HG03354 (cell line): Measurements from ENCODE around the gene UQCRH.
"Not testable (repeated sequence)": the region's sequence is repeated elsewhere in the genome, so short reads cannot be mapped to it uniquely, and the experiment has no call there.

Experiments used
- ATAC-seq: cut with Tn5 transposase; IDR thresholded peaks from one replicate; pipeline ENCODE4 v1.9.1; 2021; ENCODE audit warnings: mild to moderate bottlenecking; ENCODE audit not compliant: unreplicated experiment, poor library complexity, severe bottlenecking

Gene UQCRH

GRCh38 chr1:46330381-46330780 is 26.9 kb downstream of the UQCRH start:
- ATAC-seq, result not testable (repeated sequence)

GRCh38 chr1:46331786-46332540 is 28.5 kb downstream of the UQCRH start:
- peak; percentile 47 for ATAC-seq

- peak; percentile 52 for ATAC-seq
These were observed 30.0 kb downstream of the UQCRH start for GRCh38 chr1:46333300-46334029.

GRCh38 chr1:46334030-46334384 is 30.5 kb downstream of the UQCRH start:
- ATAC-seq, result no peak

DNA sequence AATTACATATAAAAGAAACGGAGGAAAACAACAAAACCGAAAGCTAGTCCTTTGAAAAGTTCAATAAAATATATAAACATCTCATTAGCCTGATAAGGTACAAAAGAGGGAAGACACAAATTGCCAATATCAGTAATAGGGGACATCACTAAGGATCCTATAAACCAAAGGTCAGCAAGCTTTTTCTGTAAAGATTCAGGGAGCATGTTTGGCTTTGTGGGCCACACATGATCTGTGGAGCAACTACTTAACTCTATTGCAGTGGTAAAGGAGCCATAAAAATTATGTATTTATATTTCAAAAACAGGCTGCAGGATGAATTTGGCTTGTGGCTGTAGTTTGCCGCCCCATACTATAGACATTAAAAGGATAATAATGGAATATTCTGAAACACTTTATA is 31.6 kb downstream of the UQCRH start:
- ATAC-seq, result no peak

DNA sequence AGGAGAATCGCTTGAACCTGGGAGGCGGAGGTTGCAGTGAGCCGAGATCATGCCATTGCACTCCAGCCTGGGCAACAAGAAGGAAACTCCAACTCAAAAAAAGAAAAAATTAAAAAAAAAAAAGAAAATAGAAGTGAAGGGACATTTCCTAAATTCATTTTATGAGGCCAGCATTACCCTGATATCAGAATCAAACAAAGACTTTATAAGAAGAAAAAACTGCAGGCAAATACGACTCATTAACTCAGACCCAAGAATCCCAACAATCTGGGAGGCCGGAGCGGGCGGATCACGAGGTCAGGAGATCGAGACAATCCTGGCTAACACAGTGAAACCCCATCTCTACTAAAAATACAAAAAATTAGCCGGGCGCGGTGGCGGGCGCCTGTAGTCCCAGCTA is 33.9 kb downstream of the UQCRH start:
- ATAC-seq, result not testable (repeated sequence)

GRCh38 chr1:46340404-46341221 is 37.1 kb downstream of the UQCRH start, which contains the start of gene NSUN4:
NSUN4 (plus strand) TSS chr1:46340807; CDS start chr1:46340827, 20 bp downstream.
- peak; percentile 80 for ATAC-seq

GRCh38 chr1:46341222-46342083 is 38.0 kb downstream of the UQCRH start:
- no peak for ATAC-seq

DNA sequence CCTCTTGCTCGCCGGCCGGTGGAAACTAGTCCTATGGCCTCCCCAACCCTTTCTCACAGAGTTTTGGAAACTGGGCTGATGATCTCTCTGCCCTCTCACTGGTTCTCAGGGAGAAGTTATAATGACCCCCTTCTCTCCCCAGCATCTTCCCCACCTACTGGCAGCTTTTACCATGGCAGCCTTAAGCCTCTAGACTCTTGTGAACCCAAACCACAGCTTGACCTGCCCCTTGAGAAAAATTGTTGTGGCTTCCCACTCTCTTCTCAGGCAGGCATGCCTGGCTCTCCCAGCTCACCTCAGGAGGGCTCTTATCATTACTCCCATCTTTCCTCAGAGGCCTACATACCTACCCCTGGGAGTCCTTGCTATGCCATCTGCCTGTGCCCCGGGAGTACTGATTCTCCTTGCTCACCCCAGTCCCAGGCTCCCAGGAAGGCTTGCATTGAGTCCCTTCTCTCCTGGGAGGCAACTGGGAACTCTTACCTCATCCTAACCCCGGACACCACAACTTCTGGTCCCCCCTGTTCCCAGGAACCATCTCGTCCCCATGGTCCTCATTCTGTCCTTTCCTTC is 38.7 kb downstream of the UQCRH start:
- ATAC-seq, result peak; percentile 37

GRCh38 chr1:46342677-46343350 is 39.3 kb downstream of the UQCRH start:
- ATAC-seq, result no peak

DNA sequence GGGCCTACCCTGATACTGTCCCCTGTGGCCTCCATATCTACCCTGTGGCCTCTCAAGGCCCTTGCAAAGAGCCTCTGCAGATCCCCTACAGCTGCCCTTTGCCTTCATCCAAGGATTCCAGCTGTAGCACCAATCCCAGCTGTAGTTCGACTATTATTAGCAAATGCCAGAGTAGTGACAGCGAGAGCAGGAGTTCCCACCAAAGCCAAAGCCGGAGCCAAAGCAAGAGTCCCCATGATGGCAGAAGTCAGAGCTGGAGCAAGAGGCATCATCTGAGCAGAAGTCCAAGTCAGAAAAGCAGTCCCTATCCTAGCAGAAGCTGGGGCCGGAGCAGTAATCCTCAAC is 39.8 kb downstream of the UQCRH start:
- no peak for ATAC-seq

GRCh38 chr1:46343705-46344104 is 40.2 kb downstream of the UQCRH start:
- ATAC-seq, result no peak

DNA sequence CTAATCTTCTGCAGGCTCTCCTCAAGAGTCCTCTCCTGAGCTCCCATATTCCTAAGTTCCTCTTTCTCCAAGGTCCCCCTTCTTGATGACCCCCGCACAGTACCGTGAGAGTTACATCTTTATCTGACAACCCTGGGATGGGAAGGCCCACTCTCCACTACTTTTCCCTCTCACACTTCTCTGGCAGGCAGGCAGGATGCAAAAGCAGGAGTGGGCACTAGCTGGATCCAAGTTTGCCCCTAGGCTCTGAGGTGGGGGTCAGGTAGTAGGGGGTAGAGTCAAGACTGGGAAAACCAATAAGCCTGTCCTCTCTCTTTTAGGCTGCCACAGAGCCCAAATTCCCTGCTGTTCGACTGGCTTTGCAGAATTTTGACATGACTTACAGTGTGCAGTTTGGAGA is 41.0 kb downstream of the UQCRH start:
- no peak for ATAC-seq

DNA sequence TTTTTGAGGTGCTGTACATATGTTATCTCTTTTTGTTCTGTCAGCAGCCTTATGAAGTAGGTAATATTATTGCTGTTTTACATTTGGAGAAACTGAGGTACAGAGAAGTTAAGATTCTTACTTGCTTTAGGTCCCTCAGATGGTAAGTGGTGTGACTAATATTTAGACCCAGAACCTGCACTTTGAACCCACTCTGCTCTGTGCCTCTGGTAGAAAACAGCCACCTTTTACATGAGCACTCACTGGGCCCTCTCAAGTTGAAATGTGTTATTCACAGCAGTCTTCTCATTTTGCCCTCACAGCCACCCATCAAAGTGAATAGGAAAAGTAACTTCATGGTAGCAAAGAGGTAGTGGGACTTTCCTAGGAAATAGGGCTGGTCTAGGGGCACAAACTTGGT is 41.8 kb downstream of the UQCRH start:
- no peak for ATAC-seq

DNA sequence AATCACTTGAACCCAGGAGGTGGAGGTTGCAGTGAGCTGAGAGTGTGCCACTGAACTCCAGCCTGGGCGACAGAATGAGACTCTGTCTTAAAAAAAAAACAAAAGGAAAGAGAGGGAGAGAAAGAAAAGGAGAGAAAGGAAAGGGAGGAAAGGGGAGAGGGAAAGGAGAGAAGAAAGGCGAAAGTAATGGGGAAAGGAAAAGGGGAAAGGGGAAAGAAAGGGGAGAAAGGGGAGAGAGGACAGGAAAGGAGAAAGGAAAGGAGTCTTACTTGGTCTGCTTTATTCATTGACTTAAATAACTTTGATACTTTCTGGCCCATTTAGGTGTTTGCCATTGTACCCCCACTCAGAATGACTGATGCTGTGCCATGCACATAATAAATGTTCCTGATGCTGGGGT is 48.9 kb downstream of the UQCRH start:
- no peak for ATAC-seq

GRCh38 chr1:46355920-46356319 is 52.4 kb downstream of the UQCRH start:
- ATAC-seq, result not testable (repeated sequence)

- no peak for ATAC-seq
These were observed 58.7 kb downstream of the UQCRH start for GRCh38 chr1:46362158-46362557.

DNA sequence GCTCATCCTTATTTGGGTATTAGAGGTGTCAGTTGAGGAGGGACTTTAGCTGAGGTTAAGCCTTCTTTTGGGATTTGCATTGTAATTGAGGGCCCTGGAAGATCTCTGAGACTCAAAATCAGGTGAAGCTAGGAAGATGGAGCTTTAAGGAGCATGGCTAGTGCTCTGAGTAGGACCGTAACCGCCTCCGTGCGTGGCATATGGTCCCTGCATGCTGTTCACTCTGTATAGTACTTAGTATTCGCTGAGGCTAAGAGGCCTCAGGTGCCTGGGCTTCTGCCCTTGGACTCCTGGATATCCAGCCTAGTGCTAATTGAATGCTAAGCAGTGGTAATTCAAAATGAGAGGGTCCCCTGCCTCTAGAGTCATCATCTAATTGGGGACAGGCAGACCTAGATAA is 59.6 kb downstream of the UQCRH start:
- ATAC-seq, result no peak

DNA sequence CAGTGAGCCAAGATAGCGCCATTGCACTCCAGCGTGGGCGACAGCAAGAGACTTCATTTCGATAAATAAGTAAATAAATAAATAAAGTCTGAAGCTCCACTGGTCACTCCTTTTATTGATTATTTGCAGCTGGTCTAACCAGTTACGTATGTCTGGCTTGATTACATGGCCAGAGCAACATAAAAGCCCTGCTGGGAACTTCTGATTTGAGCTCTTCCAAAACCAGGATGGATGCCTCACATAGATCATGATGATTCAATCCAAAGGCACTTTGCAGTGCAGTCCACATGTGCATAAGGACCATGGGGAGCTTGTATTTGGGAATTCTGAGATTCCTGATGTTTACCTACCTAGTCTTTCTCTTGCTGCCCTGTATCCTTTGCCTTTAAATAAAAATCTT is 61.1 kb downstream of the UQCRH start:
- ATAC-seq, result no peak
